Left lobe of liver (tissue), 2 donors: ENCODE results near the gene UBXN10. TPM values are rescaled to one million over a fixed set of nuclear protein-coding genes. Genes with fewer than 3 reads are reported as not detected.

ENCODE experiments used
- ATAC-seq: fragments of 200-7000 bp; cut with Tn5 transposase; one replicate; pipeline ENCODE4 v1.9.1; 2020; ENCODE audit warnings: mild to moderate bottlenecking, moderate library complexity
- DNase-seq: peaks from one replicate; pipeline ENCODE4 v3.0.0-alpha.2; 2020; ENCODE audit warnings: low spot score
- total RNA-seq: library from RNA; stranded (reverse); gene quantifications from one replicate; pipeline ENCODE4 v1.2.1, GENCODE V29; 2021
- donor health status: DM: no; HTN: no; CAD: no; lungs with moderate emphysema.
- donor health status: DM: no; HTN: yes; CAD: no.

UBXN10 gene
- total RNA-seq, 1 donor from 2014 or later = 1.3 TPM

- DNase-seq (no peak), ATAC-seq (no peak)
Measured at GRCh38 chr1:20182415-20182814, 3.5 kb upstream of the UBXN10 start.

GRCh38 chr1:20183035-20183434 is 2.9 kb upstream of the UBXN10 start:
- peak; percentile 75 for DNase-seq

GRCh38 chr1:20183616-20184271 is 2.2 kb upstream of the UBXN10 start:
- DNase-seq (peak; percentile 90), ATAC-seq (peak; percentile 70)

More at GRCh38 chr1:20183035-20183434, 2.9 kb upstream of the UBXN10 start:
- peak; percentile 58 for ATAC-seq

- DNase-seq (no peak), ATAC-seq (no peak)
Measured at GRCh38 chr1:20184481-20184900, 1.4 kb upstream of the UBXN10 start.

- DNase-seq (no peak), ATAC-seq (no peak)
Measured at GRCh38 chr1:20184997-20185833, 681 bp upstream of the UBXN10 start.

GRCh38 chr1:20187103-20187812 is 1.4 kb downstream of the UBXN10 start:
- ATAC-seq (peak; percentile 37), DNase-seq (peak; percentile 69)

GRCh38 chr1:20187813-20188454 is 2.0 kb downstream of the UBXN10 start:
- DNase-seq = no peak
- no peak for ATAC-seq

- no peak for ATAC-seq
- DNase-seq = no peak
Measured at GRCh38 chr1:20188455-20188817, 2.5 kb downstream of the UBXN10 start.

GRCh38 chr1:20189664-20190063 is 3.8 kb downstream of the UBXN10 start:
- no peak for ATAC-seq
- DNase-seq = no peak

GRCh38 chr1:20190256-20191160 is 4.6 kb downstream of the UBXN10 start:
- no peak for DNase-seq
- no peak for ATAC-seq

GRCh38 chr1:20191266-20191825 is 5.5 kb downstream of the UBXN10 start:
- DNase-seq (no peak), ATAC-seq (no peak)

GRCh38 chr1:20192364-20192763 is 6.5 kb downstream of the UBXN10 start:
- no peak for ATAC-seq
- no peak for DNase-seq

GRCh38 chr1:20192871-20193411 is 7.0 kb downstream of the UBXN10 start:
- DNase-seq = no peak
- no peak for ATAC-seq

GRCh38 chr1:20194224-20194623 is 8.3 kb downstream of the UBXN10 start:
- DNase-seq = no peak
- ATAC-seq = no peak

GRCh38 chr1:20194757-20195461 is 9.0 kb downstream of the UBXN10 start:
- DNase-seq (peak; percentile 82), ATAC-seq (peak; percentile 99)

GRCh38 chr1:20195462-20195780 is 9.5 kb downstream of the UBXN10 start:
- ATAC-seq (no peak), DNase-seq (no peak)

- DNase-seq (no peak), ATAC-seq (no peak)
Measured at GRCh38 chr1:20197329-20197791, 11.5 kb downstream of the UBXN10 start.

GRCh38 chr1:20198296-20198695 is 12.4 kb downstream of the UBXN10 start:
- no peak for ATAC-seq

GRCh38 chr1:20198918-20199317 is 13.0 kb downstream of the UBXN10 start:
- DNase-seq (no peak), ATAC-seq (no peak)

More at GRCh38 chr1:20198296-20198695, 12.4 kb downstream of the UBXN10 start:
- DNase-seq = no peak
